Transverse colon (tissue), 4 donors: ENCODE results near the gene ADIPOR2. TPM values are rescaled to one million over a fixed set of nuclear protein-coding genes. Genes with fewer than 3 reads are reported as not detected.

Experiments used
- DNase-seq: peaks from one replicate; pipeline ENCODE4 v3.0.0-alpha.2; 2019
- H3K27ac ChIP-seq, 4 donors: fragments of 200-600 bp; sonication (generic); 2 replicates each; pipeline ENCODE4 v1.5.1; 2016 to 2018; ENCODE audit warnings: inconsistent platforms in 4 of 4
- H3K27me3 ChIP-seq: fragments of 200-600 bp; sonication (generic); 2 replicates; pipeline ENCODE4 v1.5.1; 2017; ENCODE audit warnings: inconsistent platforms
- H3K36me3 ChIP-seq, 4 donors: fragments of 200-600 bp; sonication (generic); 2 replicates each; pipeline ENCODE4 v1.5.1; 2017 to 2019; ENCODE audit warnings: inconsistent platforms in 4 of 4
- H3K4me1 ChIP-seq, 4 donors: fragments of 200-600 bp; sonication (generic); 2 replicates each; pipeline ENCODE4 v1.5.1; 2017 to 2020; ENCODE audit warnings: inconsistent platforms in 4 of 4
- H3K4me3 ChIP-seq, 4 donors: fragments of 200-600 bp; sonication (generic); 1 replicate in 1 of 4; 2 replicates in 3 of 4; pipeline versions ENCODE4 v1.5.1 to v1.6.1; 2017 to 2019; ENCODE audit warnings: inconsistent platforms in 4 of 4
- H3K9me3 ChIP-seq, 2 donors: fragments of 200-600 bp; sonication (generic); 2 replicates each; pipeline ENCODE4 v1.5.1; 2017 to 2019; ENCODE audit warnings: inconsistent platforms in 2 of 2
- CTCF ChIP-seq, 5 experiments: fragments of 200-600 bp in 3 of 5; fragments of 450-650 bp in 2 of 5; sonication (generic) in 3 of 5; IDR thresholded peaks; 1 replicate in 2 of 5; 2 replicates in 3 of 5; pipeline ENCODE4 v1.5.1; 2016 to 2017; ENCODE audit warnings: antibody characterized with exemption in 5 of 5, inconsistent platforms in 3 of 5, mild to moderate bottlenecking in 2 of 5, moderate library complexity in 1 of 5
- EP300 ChIP-seq: sonication (generic); formaldehyde crosslinking; IDR thresholded peaks from one replicate; pipeline ENCODE4 v1.6.1; 2017; ENCODE audit warnings: antibody characterized with exemption, low read depth
- POLR2A ChIP-seq: fragments of 450-650 bp; IDR thresholded peaks from one replicate; pipeline ENCODE4 v1.6.1; 2016; ENCODE audit warnings: antibody characterized with exemption, mild to moderate bottlenecking, moderate library complexity
- POLR2AphosphoS5 ChIP-seq, 3 donors: sonication (generic); formaldehyde crosslinking; IDR thresholded peaks; one replicate each; pipeline ENCODE4 v1.6.1; 2016; ENCODE audit warnings: antibody characterized with exemption in 3 of 3
- WGBS, 2 donors: methylation state at CpG; one replicate each; pipeline ENCODE4 v1.1.5; 2018; ENCODE audit warnings: low coverage in 1 of 2; 5-methylcytosine and 5-hydroxymethylcytosine counted together
- in situ Hi-C, 4 donors: fragments of 200-750 bp; cut with MboI; loops; one replicate each; pipeline versions ENCODE4 v1.15.0 to v1.15.1; 2017; ENCODE audit warnings: low sequenced_read_pairs in 3 of 4, low pct_ligation_motif_present in 1 of 4, low pct_unique_long_range_greater_than_20kb in 1 of 4
- intact Hi-C: fragments of 100-400 bp; cut with DNase I; formaldehyde crosslinking; loops from one replicate; pipeline ENCODE4 v1.15.1; 2023; ENCODE audit warnings: low total_unique reads
- total RNA-seq, 4 donors: library from RNA; depleted of rRNA; stranded (reverse); fragments of >200 nt; gene quantifications; one replicate each; pipeline ENCODE4 v1.1.0, GENCODE V29; 2016

The ADIPOR2 gene
- total RNA-seq, 4 donors from 2014 or later: 27.9 to 74.2 (median 52.1) TPM

GRCh38 chr12:1794440-1795090 lies 103.7 kb downstream of the ADIPOR2 start:
- no peak for DNase-seq
- Histone ChIP-seq H3K4me1 (peaks cover 10 to 25% (median 16%) of the 10 kb centered on the region in 4 donors), H3K9me3 (no peaks in the 10 kb centered on the region), H3K27me3 (no peaks in the 10 kb centered on the region), H3K27ac (peak overlapping the region in 1 of 4 donors; percentile 87), H3K36me3 (no peaks in the 10 kb centered on the region), H3K4me3 (no peak overlapping the region)
- TF ChIP-seq EP300 (no peak), POLR2AphosphoS5 (IDR thresholded peaks at IDR 0.05) (no peak), CTCF (IDR thresholded peaks at IDR 0.05) (no peak), POLR2A (no peak)
- in situ Hi-C loops: loop anchor here in 1 of 4 donors (10.0 kb wide), 1 partner anchor 140 kb away; no protein-coding TSS in a partner anchor
- intact Hi-C loops: loop anchor here (5.0 to 10.0 kb wide), 2 partner anchors 238 to 790 kb away; no protein-coding TSS in a partner anchor
- 86 to 89% methylated on average over 1 to 15 of the region's 15 CpGs for WGBS, 2 donors

GRCh38 chr12:1795221-1795784 lies 104.4 kb downstream of the ADIPOR2 start:
- no peak overlapping the region for H3K4me3 ChIP-seq
- no peak for DNase-seq
- 74% methylated on average over 18 of the region's 19 CpGs; no CpG with 5 or more reads in 1 of the 2 donors for WGBS, 2 donors

GRCh38 chr12:1795785-1796514 lies 105.1 kb downstream of the ADIPOR2 start:
- TF ChIP-seq EP300 (no peak), POLR2A (peak; percentile 82), POLR2AphosphoS5 (IDR thresholded peaks at IDR 0.05) (peak; percentile 84 to 95 (median 94)), CTCF (IDR thresholded peaks at IDR 0.05) (peak; percentile 72 to 99 (median 95))
- intact Hi-C loops: loop anchor here (1.0 to 10.0 kb wide), 3 partner anchors 144 to 789 kb away; no protein-coding TSS in a partner anchor
- peak overlapping the region; percentile 87 to 90 (median 88) for H3K27ac ChIP-seq
- WGBS, 2 donors: 9% methylated on average over 21 of the region's 45 CpGs; no CpG with 5 or more reads in 1 of the 2 donors
- peak overlapping the region; percentile 55 to 72 (median 62) for H3K4me3 ChIP-seq
- no peaks in the 10 kb centered on the region for H3K36me3 ChIP-seq
- DNase-seq: peak; percentile 96
- no peaks in the 10 kb centered on the region for H3K9me3 ChIP-seq
- peaks cover 10 to 25% (median 16%) of the 10 kb centered on the region in 4 donors for H3K4me1 ChIP-seq
- in situ Hi-C loops: loop anchor here in 1 of 4 donors (10.0 kb wide), 1 partner anchor 139 kb away; no protein-coding TSS in a partner anchor
- no peaks in the 10 kb centered on the region for H3K27me3 ChIP-seq

More at GRCh38 chr12:1795221-1795784, 104.4 kb downstream of the ADIPOR2 start:
- Histone ChIP-seq H3K4me1 (peaks cover 10 to 25% (median 16%) of the 10 kb centered on the region in 4 donors), H3K9me3 (no peaks in the 10 kb centered on the region), H3K36me3 (no peaks in the 10 kb centered on the region), H3K27me3 (no peaks in the 10 kb centered on the region), H3K27ac (peak overlapping the region; percentile 51 to 90 (median 87))
- in situ Hi-C loops: loop anchor here in 1 of 4 donors (10.0 kb wide), 1 partner anchor 139 kb away; no protein-coding TSS in a partner anchor
- TF ChIP-seq POLR2AphosphoS5 (IDR thresholded peaks at IDR 0.05) (no peak), CTCF (IDR thresholded peaks at IDR 0.05) (no peak), POLR2A (no peak), EP300 (no peak)
- intact Hi-C loops: loop anchor here (5.0 to 10.0 kb wide), 2 partner anchors 237 to 789 kb away; no protein-coding TSS in a partner anchor
